Common myeloid progenitor, CD34-positive (primary cell): Measurements from ENCODE around the gene KNDC1.
"Not testable (repeated sequence)": the region's sequence is repeated elsewhere in the genome, so short reads cannot be mapped to it uniquely, and the experiment has no call there.

Experiments
- CTCF ChIA-PET: fragments of 350-600 bp; sonication (Branson Sonifier 250); formaldehyde crosslinking; loops from one replicate; lab custom pipeline; 2021; ENCODE audit warnings: antibody characterized with exemption; lab: Charles Lee
- POLR2A ChIA-PET: fragments of 350-600 bp; sonication (Branson Sonifier 250); formaldehyde crosslinking; loops from one replicate; lab custom pipeline; 2021; ENCODE audit warnings: antibody characterized with exemption; lab: Charles Lee
- DNase-seq, 3 donors: peaks; one replicate each; pipeline versions ENCODE4 v3.0.0 to v3.0.0-alpha.2; 2013
- H3K27ac ChIP-seq, 2 experiments: 1 replicate in 1 of 2; 2 replicates in 1 of 2; pipeline ENCODE4 v1.7.0; 2013; ENCODE audit warnings: inconsistent platforms in 2 of 2, low read length in 2 of 2, mild to moderate bottlenecking in 2 of 2, low read depth in 1 of 2, moderate library complexity in 1 of 2; ENCODE audit not compliant: severe bottlenecking in 2 of 2, insufficient read depth in 1 of 2, poor library complexity in 1 of 2
- H3K27me3 ChIP-seq, 5 experiments: replicated peaks in 2 of 5; 1 replicate in 3 of 5; 2 replicates in 2 of 5; pipeline versions ENCODE4 v1.6.1 to v1.7.0; 2013; ENCODE audit warnings: low read length in 4 of 5, mild to moderate bottlenecking in 2 of 5, moderate library complexity in 2 of 5, inconsistent platforms in 1 of 5; ENCODE audit not compliant: insufficient read depth in 5 of 5, control insufficient read depth in 4 of 5
- H3K36me3 ChIP-seq, 4 experiments: 1 replicate in 2 of 4; 2 replicates in 2 of 4; pipeline versions ENCODE4 v1.6.1 to v1.7.0; 2013; ENCODE audit warnings: low read length in 3 of 4, control low read depth in 1 of 4, mild to moderate bottlenecking in 1 of 4; ENCODE audit not compliant: control insufficient read depth in 4 of 4, insufficient read depth in 4 of 4
- H3K4me1 ChIP-seq, 4 experiments: 1 replicate in 3 of 4; 2 replicates in 1 of 4; pipeline versions ENCODE4 v1.6.1 to v1.7.1; 2013; ENCODE audit warnings: low read length in 3 of 4, mild to moderate bottlenecking in 3 of 4, control low read depth in 1 of 4, inconsistent platforms in 1 of 4, moderate library complexity in 1 of 4; ENCODE audit not compliant: control insufficient read depth in 4 of 4, insufficient read depth in 4 of 4; ENCODE audit errors: control extremely low read depth in 1 of 4
- H3K4me3 ChIP-seq, 7 experiments: 1 replicate in 4 of 7; 2 replicates in 3 of 7; pipeline versions ENCODE4 v1.5.1 to v1.7.0; 2013; ENCODE audit warnings: mild to moderate bottlenecking in 7 of 7, low read length in 6 of 7, moderate library complexity in 6 of 7, inconsistent platforms in 2 of 7, low read depth in 2 of 7, control low read depth in 1 of 7; ENCODE audit not compliant: insufficient read depth in 4 of 7, control insufficient read depth in 1 of 7; ENCODE audit errors: extremely low read depth in 1 of 7
- H3K9me3 ChIP-seq, 5 experiments: 1 replicate in 4 of 5; 2 replicates in 1 of 5; pipeline versions ENCODE4 v1.6.1 to v1.7.1; 2013; ENCODE audit warnings: low read length in 4 of 5, mild to moderate bottlenecking in 2 of 5, inconsistent platforms in 1 of 5, low read depth in 1 of 5, moderate library complexity in 1 of 5; ENCODE audit not compliant: control insufficient read depth in 4 of 5, insufficient read depth in 2 of 5; ENCODE audit errors: control extremely low read depth in 1 of 5
- WGBS: methylation state at CpG from one replicate; pipeline ENCODE4 v1.1.5; 2013; ENCODE audit not compliant: insufficient coverage; 5-methylcytosine and 5-hydroxymethylcytosine counted together

Gene KNDC1

GRCh38 chr10:133264461-133264860 lies 104.4 kb downstream of the KNDC1 start:
- Histone ChIP-seq H3K27ac (no peak overlapping the region), H3K4me3 (no peak overlapping the region), H3K4me1 (peaks cover 3 to 37% (median 35%) of the 10 kb centered on the region in 4 experiments), H3K9me3 (no peaks in the 10 kb centered on the region), H3K36me3 (peaks cover 0 to 54% (median 18%) of the 10 kb centered on the region in 4 experiments), H3K27me3 (no peaks in the 10 kb centered on the region)
- no peak for DNase-seq
- CTCF ChIA-PET = interaction anchor here (1.0 to 1.7 kb wide), 4 partner anchors 10 to 24 kb away, joined by 3 to 9 read pairs (median 5); no protein-coding TSS in a partner anchor
- POLR2A ChIA-PET = interaction anchor here (7.6 kb wide), 1 partner anchor 10 kb away, joined by 63 read pairs; the partner anchor contains the start of gene ADAM8
- 76% methylated on average over 8 of the region's 9 CpGs for WGBS

- Histone ChIP-seq H3K4me1 (peaks cover 3 to 31% (median 29%) of the 10 kb centered on the region in 4 experiments), H3K36me3 (peaks cover 0 to 60% (median 23%) of the 10 kb centered on the region in 4 experiments)
- H3K27me3 ChIP-seq, H3K4me3 ChIP-seq, H3K9me3 ChIP-seq, DNase-seq, H3K27ac ChIP-seq: not testable (repeated sequence)
- POLR2A ChIA-PET = interaction anchor here (7.6 kb wide), 1 partner anchor 9 kb away, joined by 63 read pairs; the partner anchor contains the start of gene ADAM8
- CTCF ChIA-PET = interaction anchor here (1.7 to 2.2 kb wide), 2 partner anchors 10 to 13 kb away, joined by 7 to 13 read pairs; partner anchors contain the start of gene ADAM8
- WGBS = 84% methylated on average over 7 of the region's 10 CpGs
Observed at GRCh38 chr10:133265052-133265451, 105.0 kb downstream of the KNDC1 start.

DNA sequence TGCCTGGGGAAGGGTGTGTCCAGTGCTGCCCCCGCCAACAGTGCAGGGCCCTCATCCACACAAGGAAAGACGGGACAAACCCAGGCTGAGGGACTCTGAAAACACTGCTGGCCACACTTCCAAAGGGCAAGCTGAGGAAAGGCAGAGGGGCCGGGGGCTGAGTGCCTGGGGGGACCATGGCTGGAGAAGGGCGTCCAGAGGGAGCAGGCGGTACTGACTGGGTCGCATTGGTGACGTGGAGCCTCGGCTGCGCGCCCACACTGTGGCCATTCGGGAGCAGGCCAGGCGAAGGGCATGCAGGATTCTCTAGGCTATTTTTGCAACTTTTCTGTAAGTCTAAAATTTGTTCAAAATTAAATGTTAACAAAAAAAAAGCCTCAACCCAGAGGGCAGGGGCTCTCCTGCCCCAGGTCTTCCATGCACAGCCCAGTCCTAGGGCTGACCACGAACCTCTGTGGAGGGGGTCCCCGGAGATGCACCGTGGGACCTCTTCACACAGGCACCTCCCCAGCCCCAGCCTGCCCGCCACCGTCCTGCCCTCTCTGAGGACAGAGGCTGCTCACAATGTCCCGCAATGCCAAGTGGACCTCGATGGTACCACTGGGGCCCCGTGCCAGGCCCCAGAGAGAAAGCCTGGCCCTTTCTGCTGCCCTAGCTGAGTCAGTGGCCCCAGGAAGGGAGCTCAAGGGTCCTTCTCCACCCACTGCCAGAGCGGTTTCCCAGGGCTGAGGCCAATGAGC lies 106.2 kb downstream of the KNDC1 start:
- Histone ChIP-seq H3K4me3 (no peak overlapping the region), H3K36me3 (peaks cover 0 to 72% (median 33%) of the 10 kb centered on the region in 4 experiments), H3K27me3 (no peaks in the 10 kb centered on the region), H3K9me3 (no peaks in the 10 kb centered on the region), H3K27ac (no peak overlapping the region), H3K4me1 (peaks cover 3 to 20% (median 17%) of the 10 kb centered on the region in 4 experiments)
- POLR2A ChIA-PET = interaction anchor here (0.5 to 7.6 kb wide), 4 partner anchors 8 to 74 kb away, joined by 3 to 63 read pairs (median 6); partner anchors contain the start of gene ADAM8
- CTCF ChIA-PET = interaction anchor here (0.7 to 2.2 kb wide), 3 partner anchors 9 to 37 kb away, joined by 3 to 13 read pairs (median 3); partner anchors contain the start of gene ADAM8
- no peak for DNase-seq
- 96% methylated on average over 18 of the region's 21 CpGs for WGBS

GRCh38 chr10:133267293-133267692 lies 107.3 kb downstream of the KNDC1 start:
- CTCF ChIA-PET = interaction anchor here (0.8 to 1.3 kb wide), 4 partner anchors 8 to 36 kb away, joined by 3 to 5 read pairs (median 4); no protein-coding TSS in a partner anchor
- DNase-seq = no peak
- peaks cover 0 to 82% (median 37%) of the 10 kb centered on the region in 4 experiments for H3K36me3 ChIP-seq

GRCh38 chr10:133267829-133268228 lies 107.8 kb downstream of the KNDC1 start:
- H3K36me3 ChIP-seq = peaks cover 0 to 82% (median 37%) of the 10 kb centered on the region in 4 experiments
- H3K4me3 ChIP-seq = no peak overlapping the region
- no peaks in the 10 kb centered on the region for H3K27me3 ChIP-seq
- WGBS = 97% methylated on average over 20 of the region's 22 CpGs
- H3K9me3 ChIP-seq = no peaks in the 10 kb centered on the region
- ChIA-PET CTCF (interaction anchor here (0.7 to 1.3 kb wide), 4 partner anchors 9 to 746 kb away, joined by 3 to 5 read pairs (median 4); no protein-coding TSS in a partner anchor), POLR2A (interaction anchor here (3.0 to 7.6 kb wide), 2 partner anchors 6 to 10 kb away, joined by 9 to 63 read pairs; partner anchors contain the start of gene ADAM8)
- peaks cover 0 to 7% (median 5%) of the 10 kb centered on the region in 4 experiments for H3K4me1 ChIP-seq
- no peak for DNase-seq
- H3K27ac ChIP-seq = no peak overlapping the region

More at GRCh38 chr10:133267293-133267692, 107.3 kb downstream of the KNDC1 start:
- POLR2A ChIA-PET = interaction anchor here (3.0 to 7.6 kb wide), 2 partner anchors 7 to 11 kb away, joined by 9 to 63 read pairs; partner anchors contain the start of gene ADAM8
- Histone ChIP-seq H3K9me3 (no peaks in the 10 kb centered on the region), H3K4me1 (peaks cover 1 to 12% (median 10%) of the 10 kb centered on the region in 4 experiments), H3K27ac (no peak overlapping the region), H3K4me3 (no peak overlapping the region), H3K27me3 (no peaks in the 10 kb centered on the region)
- WGBS = 98% methylated on average over 13 of the region's 14 CpGs

- peaks cover 0 to 82% (median 37%) of the 10 kb centered on the region in 4 experiments for H3K36me3 ChIP-seq
- ChIA-PET POLR2A (interaction anchor here (3.0 kb wide), 1 partner anchor 10 kb away, joined by 9 read pairs; no protein-coding TSS in a partner anchor), CTCF (interaction anchor here (0.7 kb wide), 1 partner anchor 747 kb away, joined by 3 read pairs; no protein-coding TSS in a partner anchor)
- H3K27ac ChIP-seq = no peak overlapping the region
- H3K27me3 ChIP-seq = no peaks in the 10 kb centered on the region
- H3K9me3 ChIP-seq = no peaks in the 10 kb centered on the region
- H3K4me1 ChIP-seq = peaks cover 0 to 5% (median 1%) of the 10 kb centered on the region in 4 experiments
- WGBS = 98% methylated on average over 21 of the region's 22 CpGs
- no peak for DNase-seq
- H3K4me3 ChIP-seq = no peak overlapping the region
Observed at GRCh38 chr10:133268532-133268931, 108.5 kb downstream of the KNDC1 start.
